Tongue (tissue), 2 donors: ENCODE measurements around the gene EIF2S2. TPM values are rescaled to one million over a fixed set of nuclear protein-coding genes. Genes with fewer than 3 reads are reported as not detected.

ENCODE experiments used
- small RNA-seq: library from RNA; depleted of rRNA; stranded (forward); fragments of <200 nt; gene quantifications from one replicate; pipeline ENCODE3, GENCODE V24; 2014; ENCODE audit warnings: low replicate concordance
- total RNA-seq: library from RNA; depleted of rRNA; stranded (reverse); fragments of >200 nt; gene quantifications from one replicate; pipeline ENCODE4 v1.2.3, GENCODE V29; 2014

The EIF2S2 gene
- total RNA-seq, 1 donor from 2014 or later, result 49.0 TPM

Small RNA genes lying within 50 kb of the gene (small RNA-seq; reads per million reads assigned to genes)
- gene MIR4755, result not detected

Other genes with a start within 250 kb of the EIF2S2 start
- 66.8 TPM for gene RALY, start 118.3 kb downstream of the EIF2S2 start, total RNA-seq
- not detected for gene ASIP, start 129.2 kb upstream of the EIF2S2 start, total RNA-seq
- 73.4 TPM for gene AHCY, start 191.1 kb upstream of the EIF2S2 start, total RNA-seq